Measurements from ENCODE around the gene MAML2. TPM values are rescaled to one million over a fixed set of nuclear protein-coding genes. Genes with fewer than 3 reads are reported as not detected.

The MAML2 gene
- total and polyA plus RNA-seq, 2 of the 8 experiments (the other 6 are each of a cell fraction or from before 2014, with no cell fraction given) = 3.8 to 6.6 TPM

DNA sequence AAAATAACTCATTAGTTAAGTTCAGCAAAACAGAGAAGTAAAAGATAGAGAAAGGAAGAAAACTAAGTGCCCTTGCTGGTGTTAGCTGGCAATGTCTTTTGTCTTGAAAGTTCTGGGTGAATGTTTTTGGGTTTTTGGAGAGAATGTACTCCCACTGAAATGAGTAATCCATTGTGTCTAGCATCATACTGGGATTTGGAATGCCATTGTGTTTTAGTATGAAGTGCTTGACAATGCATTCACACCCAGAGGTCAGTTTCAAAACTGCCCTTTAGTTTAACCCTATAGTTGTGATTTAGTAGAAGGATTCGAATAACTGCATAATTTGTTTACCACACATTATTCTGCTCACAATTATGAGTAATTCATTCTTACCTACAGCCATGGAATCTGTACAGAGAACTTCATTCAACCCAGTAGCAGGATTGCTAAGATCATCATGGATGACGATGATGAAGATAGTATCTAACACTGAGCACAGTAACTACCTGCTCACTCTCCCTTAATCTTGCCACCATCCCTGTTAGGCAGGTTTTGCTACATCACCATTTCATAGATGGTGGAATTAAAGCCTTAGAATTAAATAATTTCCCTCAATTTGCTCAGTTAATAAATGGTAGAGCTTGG is 33.9 kb downstream of the MAML2 start (continued):
- TF ChIP-seq, protein P1, sequence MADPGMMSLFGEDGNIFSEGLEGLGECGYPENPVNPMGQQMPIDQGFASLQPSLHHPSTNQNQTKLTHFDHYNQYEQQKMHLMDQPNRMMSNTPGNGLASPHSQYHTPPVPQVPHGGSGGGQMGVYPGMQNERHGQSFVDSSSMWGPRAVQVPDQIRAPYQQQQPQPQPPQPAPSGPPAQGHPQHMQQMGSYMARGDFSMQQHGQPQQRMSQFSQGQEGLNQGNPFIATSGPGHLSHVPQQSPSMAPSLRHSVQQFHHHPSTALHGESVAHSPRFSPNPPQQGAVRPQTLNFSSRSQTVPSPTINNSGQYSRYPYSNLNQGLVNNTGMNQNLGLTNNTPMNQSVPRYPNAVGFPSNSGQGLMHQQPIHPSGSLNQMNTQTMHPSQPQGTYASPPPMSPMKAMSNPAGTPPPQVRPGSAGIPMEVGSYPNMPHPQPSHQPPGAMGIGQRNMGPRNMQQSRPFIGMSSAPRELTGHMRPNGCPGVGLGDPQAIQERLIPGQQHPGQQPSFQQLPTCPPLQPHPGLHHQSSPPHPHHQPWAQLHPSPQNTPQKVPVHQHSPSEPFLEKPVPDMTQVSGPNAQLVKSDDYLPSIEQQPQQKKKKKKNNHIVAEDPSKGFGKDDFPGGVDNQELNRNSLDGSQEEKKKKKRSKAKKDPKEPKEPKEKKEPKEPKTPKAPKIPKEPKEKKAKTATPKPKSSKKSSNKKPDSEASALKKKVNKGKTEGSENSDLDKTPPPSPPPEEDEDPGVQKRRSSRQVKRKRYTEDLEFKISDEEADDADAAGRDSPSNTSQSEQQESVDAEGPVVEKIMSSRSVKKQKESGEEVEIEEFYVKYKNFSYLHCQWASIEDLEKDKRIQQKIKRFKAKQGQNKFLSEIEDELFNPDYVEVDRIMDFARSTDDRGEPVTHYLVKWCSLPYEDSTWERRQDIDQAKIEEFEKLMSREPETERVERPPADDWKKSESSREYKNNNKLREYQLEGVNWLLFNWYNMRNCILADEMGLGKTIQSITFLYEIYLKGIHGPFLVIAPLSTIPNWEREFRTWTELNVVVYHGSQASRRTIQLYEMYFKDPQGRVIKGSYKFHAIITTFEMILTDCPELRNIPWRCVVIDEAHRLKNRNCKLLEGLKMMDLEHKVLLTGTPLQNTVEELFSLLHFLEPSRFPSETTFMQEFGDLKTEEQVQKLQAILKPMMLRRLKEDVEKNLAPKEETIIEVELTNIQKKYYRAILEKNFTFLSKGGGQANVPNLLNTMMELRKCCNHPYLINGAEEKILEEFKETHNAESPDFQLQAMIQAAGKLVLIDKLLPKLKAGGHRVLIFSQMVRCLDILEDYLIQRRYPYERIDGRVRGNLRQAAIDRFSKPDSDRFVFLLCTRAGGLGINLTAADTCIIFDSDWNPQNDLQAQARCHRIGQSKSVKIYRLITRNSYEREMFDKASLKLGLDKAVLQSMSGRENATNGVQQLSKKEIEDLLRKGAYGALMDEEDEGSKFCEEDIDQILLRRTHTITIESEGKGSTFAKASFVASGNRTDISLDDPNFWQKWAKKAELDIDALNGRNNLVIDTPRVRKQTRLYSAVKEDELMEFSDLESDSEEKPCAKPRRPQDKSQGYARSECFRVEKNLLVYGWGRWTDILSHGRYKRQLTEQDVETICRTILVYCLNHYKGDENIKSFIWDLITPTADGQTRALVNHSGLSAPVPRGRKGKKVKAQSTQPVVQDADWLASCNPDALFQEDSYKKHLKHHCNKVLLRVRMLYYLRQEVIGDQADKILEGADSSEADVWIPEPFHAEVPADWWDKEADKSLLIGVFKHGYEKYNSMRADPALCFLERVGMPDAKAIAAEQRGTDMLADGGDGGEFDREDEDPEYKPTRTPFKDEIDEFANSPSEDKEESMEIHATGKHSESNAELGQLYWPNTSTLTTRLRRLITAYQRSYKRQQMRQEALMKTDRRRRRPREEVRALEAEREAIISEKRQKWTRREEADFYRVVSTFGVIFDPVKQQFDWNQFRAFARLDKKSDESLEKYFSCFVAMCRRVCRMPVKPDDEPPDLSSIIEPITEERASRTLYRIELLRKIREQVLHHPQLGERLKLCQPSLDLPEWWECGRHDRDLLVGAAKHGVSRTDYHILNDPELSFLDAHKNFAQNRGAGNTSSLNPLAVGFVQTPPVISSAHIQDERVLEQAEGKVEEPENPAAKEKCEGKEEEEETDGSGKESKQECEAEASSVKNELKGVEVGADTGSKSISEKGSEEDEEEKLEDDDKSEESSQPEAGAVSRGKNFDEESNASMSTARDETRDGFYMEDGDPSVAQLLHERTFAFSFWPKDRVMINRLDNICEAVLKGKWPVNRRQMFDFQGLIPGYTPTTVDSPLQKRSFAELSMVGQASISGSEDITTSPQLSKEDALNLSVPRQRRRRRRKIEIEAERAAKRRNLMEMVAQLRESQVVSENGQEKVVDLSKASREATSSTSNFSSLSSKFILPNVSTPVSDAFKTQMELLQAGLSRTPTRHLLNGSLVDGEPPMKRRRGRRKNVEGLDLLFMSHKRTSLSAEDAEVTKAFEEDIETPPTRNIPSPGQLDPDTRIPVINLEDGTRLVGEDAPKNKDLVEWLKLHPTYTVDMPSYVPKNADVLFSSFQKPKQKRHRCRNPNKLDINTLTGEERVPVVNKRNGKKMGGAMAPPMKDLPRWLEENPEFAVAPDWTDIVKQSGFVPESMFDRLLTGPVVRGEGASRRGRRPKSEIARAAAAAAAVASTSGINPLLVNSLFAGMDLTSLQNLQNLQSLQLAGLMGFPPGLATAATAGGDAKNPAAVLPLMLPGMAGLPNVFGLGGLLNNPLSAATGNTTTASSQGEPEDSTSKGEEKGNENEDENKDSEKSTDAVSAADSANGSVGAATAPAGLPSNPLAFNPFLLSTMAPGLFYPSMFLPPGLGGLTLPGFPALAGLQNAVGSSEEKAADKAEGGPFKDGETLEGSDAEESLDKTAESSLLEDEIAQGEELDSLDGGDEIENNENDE (IDR thresholded peaks at IDR 0.05; ENCODE audit: insufficient replicate concordance, low read length) = no peak
